Endothelial cell of umbilical vein (primary cell): ENCODE data around the gene GLP2R. TPM values are rescaled to one million over a fixed set of nuclear protein-coding genes. Genes with fewer than 3 reads are reported as not detected.

Source experiments
- BruUV-seq: library from RNA; stranded (reverse); fragments of 400-500 nt; replicated peaks from 2 replicates; lab custom pipeline; 2021; lab: Mats Ljungman, UMichigan
- CTCF ChIA-PET: fragments of 300-600, 350-600 bp; sonication (Branson Sonifier 250); formaldehyde crosslinking; loops from one replicate; lab custom pipeline; 2021; ENCODE audit warnings: antibody characterized with exemption, inconsistent platforms; lab: Charles Lee
- POLR2A ChIA-PET: fragments of 300-600, 350-600 bp; sonication (Branson Sonifier 250); formaldehyde crosslinking; loops from one replicate; lab custom pipeline; 2021; ENCODE audit warnings: antibody characterized with exemption, inconsistent platforms; lab: Charles Lee
- DNase-seq: peaks from one replicate; pipeline ENCODE4 v3.0.0-alpha.2; 2011; ENCODE audit warnings: low read depth, low spot score
- FAIRE-seq: peaks from 2 replicates; lab custom pipeline; 2011; peaks lifted over from hg19 to GRCh38; lab: Jason Lieb, UNC
- H2AFZ ChIP-seq: 2 replicates; pipeline ENCODE4 v1.6.0; 2012; ENCODE audit warnings: low read depth, low read length, control low read depth, inconsistent platforms
- H3K27ac ChIP-seq: 2 replicates; pipeline ENCODE4 v1.5.1; 2011; ENCODE audit warnings: low read depth, mild to moderate bottlenecking, control low read depth, low read length, moderate library complexity; ENCODE audit not compliant: insufficient read depth
- H3K27me3 ChIP-seq, 2 experiments: 2 replicates each; pipeline versions ENCODE4 v1.6.0 to v1.6.1; 2011; ENCODE audit warnings: low read length in 2 of 2, mixed read lengths in 1 of 2; ENCODE audit not compliant: control insufficient read depth in 2 of 2, insufficient read depth in 2 of 2
- H3K36me3 ChIP-seq, 2 experiments: 2 replicates in 1 of 2; 3 replicates in 1 of 2; pipeline ENCODE4 v1.5.1; 2011; ENCODE audit warnings: low read length in 2 of 2, mild to moderate bottlenecking in 1 of 2, moderate library complexity in 1 of 2; ENCODE audit not compliant: control insufficient read depth in 2 of 2, insufficient read depth in 2 of 2; ENCODE audit errors: extremely low read depth in 1 of 2
- H3K4me1 ChIP-seq: 3 replicates; pipeline ENCODE4 v1.5.1; 2011; ENCODE audit warnings: mild to moderate bottlenecking, low read length; ENCODE audit not compliant: control insufficient read depth, insufficient read depth; ENCODE audit errors: extremely low read depth
- H3K4me2 ChIP-seq: 2 replicates; pipeline ENCODE4 v1.6.1; 2011; ENCODE audit warnings: low read length, control low read depth, mixed read lengths; ENCODE audit not compliant: insufficient read depth
- H3K4me3 ChIP-seq, 3 experiments: fragments of 200-600 bp in 1 of 3; sonication (generic), shearing (Covaris generic) in 1 of 3; replicated peaks in 1 of 3; 2 replicates each; pipeline ENCODE4 v1.5.1; 2011 to 2016; ENCODE audit warnings: control low read depth in 3 of 3, low read length in 3 of 3, mild to moderate bottlenecking in 2 of 3, inconsistent platforms in 1 of 3, low read depth in 1 of 3, moderate library complexity in 1 of 3; ENCODE audit not compliant: insufficient read depth in 1 of 3
- H3K79me2 ChIP-seq: 2 replicates; pipeline ENCODE4 v1.6.0; 2012; ENCODE audit warnings: low read length, inconsistent platforms; ENCODE audit not compliant: control insufficient read depth, insufficient read depth
- H3K9ac ChIP-seq: replicated peaks from 2 replicates; pipeline ENCODE3; 2011; ENCODE audit warnings: low read length, control low read depth; ENCODE audit not compliant: insufficient read depth; ENCODE audit errors: extremely low read depth
- H3K9me1 ChIP-seq: replicated peaks from 3 replicates; pipeline ENCODE4 v1.6.0; 2011; ENCODE audit warnings: mild to moderate bottlenecking, low read length; ENCODE audit not compliant: control insufficient read depth, insufficient read depth; ENCODE audit errors: extremely low read depth
- H3K9me3 ChIP-seq: replicated peaks from 2 replicates; pipeline ENCODE4 v1.5.1; 2012; ENCODE audit warnings: low read length, inconsistent platforms; ENCODE audit not compliant: control insufficient read depth, insufficient read depth
- H4K20me1 ChIP-seq: replicated peaks from 2 replicates; pipeline ENCODE3; 2011; ENCODE audit warnings: mild to moderate bottlenecking, low read length; ENCODE audit not compliant: control insufficient read depth, insufficient read depth; ENCODE audit errors: extremely low read depth
- FOS ChIP-seq: IDR thresholded peaks from 2 replicates; pipeline ENCODE4 v1.6.1; 2011; ENCODE audit warnings: mild to moderate bottlenecking, low read length, moderate library complexity, borderline replicate concordance; ENCODE audit not compliant: insufficient read depth
- MAX ChIP-seq: IDR thresholded peaks from 2 replicates; pipeline ENCODE4 v1.6.1; 2011; ENCODE audit not compliant: insufficient read depth, insufficient read length
- POLR2AphosphoS5 ChIP-seq: IDR thresholded peaks from 2 replicates; pipeline ENCODE4 v1.6.1; 2012; ENCODE audit warnings: low read depth, mild to moderate bottlenecking, control low read depth, low read length, moderate library complexity; ENCODE audit not compliant: insufficient read depth
- dilution Hi-C: fragments of 300-500 bp; cut with MboI; formaldehyde crosslinking; loops from one replicate; pipeline ENCODE4 v1.15.0; 2019; ENCODE audit warnings: low sequenced_read_pairs; ENCODE audit not compliant: extremely low pct_ligation_motif_present
- intact Hi-C: fragments of 100-400 bp; cut with micrococcal nuclease; formaldehyde crosslinking; loops from one replicate; pipeline ENCODE4 v1.10.0; 2022
- polyA plus RNA-seq, 4 experiments: library from polyadenylated mRNA; depleted of rRNA in 3 of 4; stranded (reverse) in 3 of 4; unstranded in 1 of 4; fragments of >200 nt; gene quantifications; 2 replicates each; pipeline versions ENCODE4 v1.2.1 to v1.2.3, GENCODE V29; 2011 to 2012; ENCODE audit warnings: missing spikeins in 1 of 4
- total RNA-seq: library from RNA; stranded (reverse); gene quantifications from 2 replicates; pipeline ENCODE4 v1.2.3, GENCODE V29; 2021

The GLP2R gene
- total and polyA plus RNA-seq, 2 donors (not counting 3 experiments of a cell fraction or from before 2014, with no cell fraction given), result not detected

GRCh38 chr17:9911089-9911488 is 85.4 kb downstream of the GLP2R start:
- Histone ChIP-seq H3K4me2 (no peak overlapping the region), H3K36me3 (no peaks in the 10 kb centered on the region), H2AFZ (no peak overlapping the region), H3K27me3 (no peaks in the 10 kb centered on the region), H3K9me3 (peaks cover 5% of the 10 kb centered on the region), H3K4me3 (no peak overlapping the region), H3K4me1 (no peaks in the 10 kb centered on the region), H3K9me1 (no peaks in the 10 kb centered on the region), H3K79me2 (no peaks in the 10 kb centered on the region), H4K20me1 (no peaks in the 10 kb centered on the region), H3K27ac (no peak overlapping the region), H3K9ac (no peak overlapping the region)
- no TSS peak for BruUV-seq
- POLR2A ChIA-PET, result no interaction called here
- dilution Hi-C loops, result no loop called here
- intact Hi-C loops, result no loop called here
- FAIRE-seq, result no peak
- CTCF ChIA-PET, result no interaction called here
- no peak for DNase-seq
- no peak for TF ChIP-seq POLR2AphosphoS5

DNA sequence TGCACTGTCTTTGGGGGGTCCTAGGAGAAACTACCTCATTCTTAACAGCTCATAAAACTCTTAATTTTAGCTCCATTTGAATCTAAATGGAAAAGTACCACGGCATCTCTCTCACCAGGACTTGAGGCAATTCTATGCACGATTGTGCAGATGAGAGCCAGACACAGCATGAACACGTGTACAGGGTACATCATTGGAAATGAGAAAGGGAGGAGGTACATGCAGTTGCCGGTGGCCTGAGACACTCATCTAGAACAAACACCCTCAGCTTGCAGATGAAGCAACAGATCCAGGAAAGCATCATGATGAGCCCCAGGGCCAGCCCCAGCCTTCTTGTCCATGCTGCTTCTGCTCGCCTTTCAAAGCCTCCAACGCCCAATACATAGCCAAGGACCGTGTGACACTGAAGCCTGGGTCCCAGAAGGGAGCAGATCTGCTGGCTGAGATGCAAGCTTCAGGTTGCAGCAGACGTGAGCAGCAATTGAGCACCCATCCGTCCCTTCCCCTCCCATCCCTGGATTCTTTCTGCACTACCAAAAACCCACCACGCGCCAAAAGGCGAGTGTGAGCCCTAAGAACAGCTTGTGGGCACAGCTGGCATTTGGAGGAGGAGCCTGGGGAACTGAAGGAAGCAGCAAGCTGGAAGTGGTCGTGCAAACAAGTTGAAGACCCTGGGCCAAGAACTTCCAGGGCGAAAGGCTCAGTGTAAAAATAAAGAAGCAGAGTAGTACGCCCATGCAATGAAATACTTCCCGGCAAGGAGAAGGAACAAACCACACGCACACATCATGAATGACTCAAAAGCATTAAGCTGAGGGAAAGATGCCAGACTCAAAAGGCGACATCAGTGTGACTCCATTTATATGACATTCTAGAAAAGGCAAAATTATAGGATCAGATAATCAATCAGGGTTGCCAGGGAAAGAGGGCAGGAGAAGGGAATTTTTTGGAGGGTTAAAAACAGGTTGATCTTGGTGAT is 86.7 kb downstream of the GLP2R start:
- no peaks in the 10 kb centered on the region for H4K20me1 ChIP-seq
- intact Hi-C loops (no loop called here), dilution Hi-C loops (no loop called here)
- no peak overlapping the region for H3K27ac ChIP-seq
- H3K9ac ChIP-seq, result no peak overlapping the region
- H3K4me1 ChIP-seq, result no peaks in the 10 kb centered on the region
- ChIA-PET POLR2A (no interaction called here), CTCF (interaction anchor here (0.6 kb wide), 1 partner anchor 12 kb away, joined by 3 read pairs; no protein-coding TSS in a partner anchor)
- no peak overlapping the region for H3K4me3 ChIP-seq
- H3K9me1 ChIP-seq, result no peaks in the 10 kb centered on the region
- H3K4me2 ChIP-seq, result no peak overlapping the region
- TF ChIP-seq MAX (no peak), FOS (no peak)
- H3K9me3 ChIP-seq, result peaks cover 5% of the 10 kb centered on the region
- H3K36me3 ChIP-seq, result no peaks in the 10 kb centered on the region
- H2AFZ ChIP-seq, result no peak overlapping the region
- no peaks in the 10 kb centered on the region for H3K79me2 ChIP-seq
- DNase-seq (no peak), FAIRE-seq (no peak)
- H3K27me3 ChIP-seq, result no peaks in the 10 kb centered on the region
- no TSS peak for BruUV-seq
